ENCODE results near the gene HOXC12. TPM values are rescaled to one million over a fixed set of nuclear protein-coding genes. Genes with fewer than 3 reads are reported as not detected.

The HOXC12 gene
- total and polyA plus RNA-seq, 4 donors = not detected

DNA sequence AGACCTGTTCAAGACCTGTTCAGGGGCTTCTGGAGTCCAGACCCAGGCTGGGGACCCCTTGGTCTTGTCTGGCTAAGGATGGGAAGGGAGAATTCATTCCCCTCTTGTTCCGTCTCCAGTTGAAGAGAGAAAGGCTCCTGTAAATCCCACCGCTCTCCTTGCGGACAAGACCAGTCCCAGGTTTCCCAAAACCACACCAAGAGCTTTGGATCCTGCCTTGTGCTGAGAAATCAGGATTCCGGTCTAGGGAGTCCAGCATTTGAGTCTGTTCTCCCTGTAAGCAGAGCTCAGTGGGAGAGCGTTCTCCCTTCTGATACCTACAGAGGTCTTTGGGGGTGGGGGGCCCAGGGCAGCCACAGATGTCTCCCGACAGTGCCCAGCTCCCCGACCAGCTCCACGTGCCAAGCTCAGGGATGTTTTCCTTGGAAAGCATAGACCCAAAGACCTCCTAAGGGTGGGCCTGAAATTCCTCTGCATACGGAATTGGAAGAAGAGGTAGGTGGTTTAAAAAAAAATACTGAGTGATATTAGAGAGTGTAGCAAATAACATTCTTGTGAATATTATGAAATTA, 14.2 kb upstream of the HOXC12 start:
- ATAC-seq (ENCODE audit: insufficient read depth, low FRiP score) (no peak), DNase-seq (peak in 1 of 3 donors; percentile 10)
- Histone ChIP-seq H3K4me3 (no peak overlapping the region), H3K27ac (ENCODE audit: low read depth in 1 of 2, low read length in 1 of 2) (no peak overlapping the region), H3K9me3 (ENCODE audit: control insufficient read depth in 4 of 4, insufficient read depth in 3 of 4, low read length in 3 of 4) (peaks cover 0 to 7% (median 0%) of the 10 kb centered on the region in 4 donors), H3K27me3 (ENCODE audit: control insufficient read depth in 3 of 3, insufficient read depth in 3 of 3, low read length in 2 of 3) (peaks cover 20 to 95% (median 90%) of the 10 kb centered on the region in 3 donors), H3K36me3 (ENCODE audit: control insufficient read depth in 4 of 4, insufficient read depth in 4 of 4, low read length in 4 of 4) (no peaks in the 10 kb centered on the region), H3K4me1 (ENCODE audit: control insufficient read depth in 5 of 5, insufficient read depth in 5 of 5, low read length in 5 of 5) (peaks cover 0 to 3% (median 0%) of the 10 kb centered on the region in 5 donors), H3K9ac (ENCODE audit: insufficient read depth in 1 of 2, low read length in 2 of 2) (no peak overlapping the region)
- TF ChIP-seq, protein P1, sequence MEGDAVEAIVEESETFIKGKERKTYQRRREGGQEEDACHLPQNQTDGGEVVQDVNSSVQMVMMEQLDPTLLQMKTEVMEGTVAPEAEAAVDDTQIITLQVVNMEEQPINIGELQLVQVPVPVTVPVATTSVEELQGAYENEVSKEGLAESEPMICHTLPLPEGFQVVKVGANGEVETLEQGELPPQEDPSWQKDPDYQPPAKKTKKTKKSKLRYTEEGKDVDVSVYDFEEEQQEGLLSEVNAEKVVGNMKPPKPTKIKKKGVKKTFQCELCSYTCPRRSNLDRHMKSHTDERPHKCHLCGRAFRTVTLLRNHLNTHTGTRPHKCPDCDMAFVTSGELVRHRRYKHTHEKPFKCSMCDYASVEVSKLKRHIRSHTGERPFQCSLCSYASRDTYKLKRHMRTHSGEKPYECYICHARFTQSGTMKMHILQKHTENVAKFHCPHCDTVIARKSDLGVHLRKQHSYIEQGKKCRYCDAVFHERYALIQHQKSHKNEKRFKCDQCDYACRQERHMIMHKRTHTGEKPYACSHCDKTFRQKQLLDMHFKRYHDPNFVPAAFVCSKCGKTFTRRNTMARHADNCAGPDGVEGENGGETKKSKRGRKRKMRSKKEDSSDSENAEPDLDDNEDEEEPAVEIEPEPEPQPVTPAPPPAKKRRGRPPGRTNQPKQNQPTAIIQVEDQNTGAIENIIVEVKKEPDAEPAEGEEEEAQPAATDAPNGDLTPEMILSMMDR (IDR thresholded peaks at IDR 0.05; ENCODE audit: control extremely low read depth, extremely low read depth) = no peak
- WGBS, 2 donors = 9 to 10% methylated on average over 9 of the region's 9 CpGs

DNA sequence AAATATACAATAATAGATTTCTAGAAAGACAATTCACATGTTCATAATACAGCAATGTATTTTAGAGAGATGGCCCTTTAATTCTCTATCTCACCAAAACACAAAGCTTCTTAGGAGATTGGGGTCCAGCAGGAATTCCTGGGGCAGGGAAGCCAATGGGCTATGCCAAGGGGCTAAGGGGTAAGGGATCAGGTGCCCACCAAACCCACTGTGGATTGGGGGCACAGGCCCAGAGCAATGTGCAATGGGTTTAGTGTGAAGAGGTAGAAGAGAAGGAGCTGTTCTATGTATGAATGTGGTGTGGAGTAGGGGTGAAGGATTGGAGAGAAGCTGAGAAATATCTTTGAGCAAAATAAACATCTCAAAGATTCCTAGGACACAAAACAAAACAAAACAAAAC, 13.5 kb upstream of the HOXC12 start:
- Histone ChIP-seq H3K9me3 (ENCODE audit: control insufficient read depth in 4 of 4, insufficient read depth in 3 of 4, low read length in 3 of 4) (peaks cover 0 to 7% (median 0%) of the 10 kb centered on the region in 4 donors), H3K27me3 (ENCODE audit: control insufficient read depth in 3 of 3, insufficient read depth in 3 of 3, low read length in 2 of 3) (peaks cover 20 to 95% (median 90%) of the 10 kb centered on the region in 3 donors), H3K27ac (ENCODE audit: low read depth in 1 of 2, low read length in 1 of 2) (no peak overlapping the region), H3K4me1 (ENCODE audit: control insufficient read depth in 5 of 5, insufficient read depth in 5 of 5, low read length in 5 of 5) (peaks cover 0 to 3% (median 0%) of the 10 kb centered on the region in 5 donors), H3K4me3 (no peak overlapping the region), H3K36me3 (ENCODE audit: control insufficient read depth in 4 of 4, insufficient read depth in 4 of 4, low read length in 4 of 4) (no peaks in the 10 kb centered on the region), H3K9ac (ENCODE audit: insufficient read depth in 1 of 2, low read length in 2 of 2) (no peak overlapping the region)
- DNase-seq (no peak), ATAC-seq (ENCODE audit: insufficient read depth, low FRiP score) (no peak)
- TF ChIP-seq, protein P1 (IDR thresholded peaks at IDR 0.05; ENCODE audit: control extremely low read depth, extremely low read depth) = no peak

DNA sequence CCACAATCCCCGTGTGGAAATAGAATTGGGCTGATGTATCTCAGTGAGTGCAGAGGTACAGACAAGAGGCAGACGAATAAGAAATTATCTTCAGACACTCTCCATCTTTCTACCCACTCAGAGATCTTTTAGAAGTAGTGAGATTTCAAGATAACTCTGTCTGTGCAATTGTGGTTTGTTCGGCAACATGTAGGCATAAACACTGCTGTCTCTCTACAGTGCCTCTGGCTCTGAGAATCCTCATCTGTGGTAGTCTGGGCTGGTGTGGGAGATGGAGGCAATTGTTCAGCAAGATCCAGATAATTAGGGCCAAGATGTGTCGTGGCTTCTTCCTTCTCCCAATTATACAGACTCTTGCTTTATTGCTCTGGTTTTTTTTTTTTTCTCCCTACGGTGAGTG, 13.0 kb upstream of the HOXC12 start:
- H3K9ac ChIP-seq (ENCODE audit: insufficient read depth in 1 of 2, low read length in 2 of 2) = no peak overlapping the region
- TF ChIP-seq, protein P1 (IDR thresholded peaks at IDR 0.05; ENCODE audit: control extremely low read depth, extremely low read depth) = no peak
- peaks cover 0 to 7% (median 0%) of the 10 kb centered on the region in 4 donors for H3K9me3 ChIP-seq (ENCODE audit: control insufficient read depth in 4 of 4, insufficient read depth in 3 of 4, low read length in 3 of 4)
- H3K36me3 ChIP-seq (ENCODE audit: control insufficient read depth in 4 of 4, insufficient read depth in 4 of 4, low read length in 4 of 4) = no peaks in the 10 kb centered on the region
- H3K27ac ChIP-seq (ENCODE audit: low read depth in 1 of 2, low read length in 1 of 2) = no peak overlapping the region
- 10 to 16% methylated on average over 5 of the region's 5 CpGs for WGBS, 2 donors
- H3K27me3 ChIP-seq (ENCODE audit: control insufficient read depth in 3 of 3, insufficient read depth in 3 of 3, low read length in 2 of 3) = peaks cover 20 to 95% (median 91%) of the 10 kb centered on the region in 3 donors
- H3K4me1 ChIP-seq (ENCODE audit: control insufficient read depth in 5 of 5, insufficient read depth in 5 of 5, low read length in 5 of 5) = peaks cover 0 to 3% (median 0%) of the 10 kb centered on the region in 5 donors
- ATAC-seq (ENCODE audit: insufficient read depth, low FRiP score) (no peak), DNase-seq (no peak)
- no peak overlapping the region for H3K4me3 ChIP-seq
